GM18907 (cell line): ENCODE measurements around the gene KLKB1.
"Not testable (repeated sequence)": the region's sequence is repeated elsewhere in the genome, so short reads cannot be mapped to it uniquely, and the experiment has no call there.

ENCODE experiments used
- ATAC-seq: cut with Tn5 transposase; IDR thresholded peaks from one replicate; pipeline ENCODE4 v1.9.1; 2021; ENCODE audit warnings: mild to moderate bottlenecking, moderate library complexity; ENCODE audit not compliant: unreplicated experiment

Gene KLKB1

DNA sequence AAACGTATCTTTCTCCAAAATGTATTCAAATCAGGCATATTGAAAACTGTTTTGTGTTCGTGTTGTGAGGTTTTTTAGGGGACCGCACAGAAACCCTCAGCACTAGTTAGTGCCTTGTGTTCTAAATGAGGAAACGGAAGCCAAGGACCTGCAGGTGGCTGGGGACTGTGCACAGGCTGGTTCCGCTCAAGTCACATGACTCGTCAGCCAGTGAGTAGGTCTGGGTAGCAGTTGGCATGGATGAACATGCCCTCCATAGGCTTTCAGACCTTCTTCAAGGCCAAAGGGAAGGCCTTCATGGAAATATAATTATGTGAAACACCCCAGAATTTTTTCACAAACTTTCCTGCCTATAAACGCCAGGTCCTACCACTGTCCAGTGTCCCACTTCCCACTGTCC, 37.4 kb downstream of the KLKB1 start:
- ATAC-seq = no peak

DNA sequence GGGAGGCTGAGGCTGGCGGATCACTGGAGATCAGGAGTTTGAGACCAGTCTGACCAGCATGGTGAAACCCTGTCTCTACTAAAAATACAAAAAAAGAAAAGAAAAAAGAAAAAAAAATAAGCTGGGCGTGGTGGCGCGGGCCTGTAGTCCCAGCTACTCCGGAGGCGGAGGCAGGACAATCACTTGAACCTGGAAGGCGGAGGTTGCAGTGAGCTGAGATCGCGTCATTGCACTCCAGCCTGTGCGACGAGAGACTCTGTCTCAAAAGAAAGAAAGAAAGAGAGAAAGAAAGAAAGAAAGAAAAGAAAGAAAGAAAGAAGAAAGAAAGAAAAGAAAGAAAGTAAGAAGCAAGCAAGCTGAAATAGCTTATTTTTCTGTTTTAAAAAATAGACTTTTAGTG, 37.9 kb downstream of the KLKB1 start:
- ATAC-seq = not testable (repeated sequence)

DNA sequence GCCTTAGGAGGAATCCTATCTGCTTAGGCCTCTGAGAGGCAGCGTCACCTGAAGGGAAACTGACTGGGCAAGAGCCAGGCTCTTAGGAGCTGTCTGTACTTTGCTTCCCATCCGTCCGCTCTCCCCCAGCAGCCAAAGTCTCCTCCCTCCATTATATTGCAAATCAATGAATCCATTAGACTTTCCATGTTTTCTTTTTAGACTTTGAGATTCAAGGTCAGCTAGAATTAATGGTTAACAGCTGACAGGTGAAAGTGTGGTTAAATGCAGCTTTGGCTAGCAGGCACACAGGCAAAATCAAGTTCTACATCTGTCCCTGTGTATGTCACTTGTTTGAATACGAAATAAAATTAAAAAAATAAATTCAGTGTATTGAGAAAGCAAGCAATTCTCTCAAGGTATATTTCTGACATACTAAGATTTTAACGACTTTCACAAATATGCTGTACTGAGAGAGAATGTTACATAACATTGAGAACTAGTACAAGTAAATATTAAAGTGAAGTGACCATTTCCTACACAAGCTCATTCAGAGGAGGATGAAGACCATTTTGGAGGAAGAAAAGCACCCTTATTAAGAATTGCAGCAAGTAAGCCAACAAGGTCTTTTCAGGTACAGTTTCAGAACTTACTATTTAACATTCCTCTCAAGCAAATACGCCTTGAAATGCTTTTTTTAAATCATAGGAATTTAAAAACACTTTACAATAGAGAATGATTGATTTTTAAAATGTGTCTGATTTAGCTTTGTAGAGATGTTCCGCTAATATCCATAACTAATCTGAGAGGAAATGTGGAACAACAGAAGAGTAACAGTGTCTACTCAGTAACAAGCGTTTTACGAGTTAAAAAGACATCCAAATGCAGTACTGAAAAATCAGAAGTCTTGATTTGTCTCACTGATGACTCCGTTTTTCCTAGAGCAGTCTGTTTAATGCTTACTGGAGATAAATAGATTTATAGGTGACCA, 38.7 kb downstream of the KLKB1 start, which contains the start of gene F11:
Gene F11 (plus strand): TSS at position 507 of the 970 bp plus-strand sequence. CDS start 948 bp downstream, outside the sequence.
- ATAC-seq = no peak

DNA sequence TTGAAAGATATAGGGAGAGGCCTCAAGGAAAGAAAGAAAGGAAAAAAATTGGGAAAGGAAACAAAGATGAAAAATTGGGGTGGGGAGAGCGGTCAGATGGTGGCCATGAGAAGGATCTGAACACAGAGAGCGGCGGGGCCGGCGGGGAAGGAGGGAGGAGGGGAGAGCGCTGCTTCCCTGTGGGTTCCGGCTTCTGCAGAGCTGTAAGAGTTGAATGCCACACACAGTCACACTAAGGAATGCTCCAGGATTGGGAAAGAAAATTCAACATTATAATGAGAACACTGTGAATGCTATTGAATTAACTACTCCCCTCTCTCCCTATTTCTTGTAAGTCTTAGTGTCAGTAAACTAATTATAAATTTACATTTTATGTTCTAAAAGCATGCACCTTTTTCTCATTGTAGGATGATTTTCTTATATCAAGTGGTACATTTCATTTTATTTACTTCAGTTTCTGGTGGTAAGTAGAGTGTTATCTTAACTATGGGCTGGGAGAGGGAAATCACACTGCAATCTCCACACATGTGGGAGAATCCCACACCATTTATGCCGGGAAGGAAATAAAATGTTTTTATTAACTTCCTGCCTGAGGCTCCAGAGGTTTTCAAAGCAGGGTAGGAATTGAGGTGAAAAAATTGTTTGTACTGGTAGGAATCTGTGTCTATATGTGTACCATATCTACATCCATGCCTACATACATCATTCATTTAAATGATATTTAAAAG, 39.6 kb downstream of the KLKB1 start:
- ATAC-seq = no peak

DNA sequence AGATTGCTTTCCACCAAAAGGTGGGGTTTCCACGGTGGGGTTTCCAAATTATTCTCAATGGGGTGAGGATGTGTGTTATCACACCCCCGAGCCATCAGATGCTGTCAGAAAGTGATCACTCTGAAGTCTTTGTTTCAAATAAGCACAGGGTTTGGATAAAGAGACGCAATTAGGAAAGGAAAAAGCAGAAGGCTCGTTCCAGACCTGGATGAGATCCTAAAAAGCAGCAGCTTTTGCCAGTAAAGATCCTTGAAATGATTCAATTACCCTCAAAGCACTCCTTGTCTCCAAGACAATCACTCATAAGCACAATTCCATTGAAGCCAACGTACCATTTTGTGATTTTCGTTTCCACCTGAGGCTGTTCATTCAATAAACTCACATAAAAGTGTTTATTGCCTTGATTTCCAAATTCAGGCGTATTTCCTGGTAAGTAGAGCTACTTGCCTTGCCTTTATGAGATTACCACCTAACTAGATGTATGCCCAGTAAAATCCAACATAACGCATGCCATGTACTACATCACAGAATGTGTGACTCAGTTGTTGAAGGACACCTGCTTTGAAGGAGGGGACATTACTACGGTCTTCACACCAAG, 43.9 kb downstream of the KLKB1 start:
- ATAC-seq = no peak

DNA sequence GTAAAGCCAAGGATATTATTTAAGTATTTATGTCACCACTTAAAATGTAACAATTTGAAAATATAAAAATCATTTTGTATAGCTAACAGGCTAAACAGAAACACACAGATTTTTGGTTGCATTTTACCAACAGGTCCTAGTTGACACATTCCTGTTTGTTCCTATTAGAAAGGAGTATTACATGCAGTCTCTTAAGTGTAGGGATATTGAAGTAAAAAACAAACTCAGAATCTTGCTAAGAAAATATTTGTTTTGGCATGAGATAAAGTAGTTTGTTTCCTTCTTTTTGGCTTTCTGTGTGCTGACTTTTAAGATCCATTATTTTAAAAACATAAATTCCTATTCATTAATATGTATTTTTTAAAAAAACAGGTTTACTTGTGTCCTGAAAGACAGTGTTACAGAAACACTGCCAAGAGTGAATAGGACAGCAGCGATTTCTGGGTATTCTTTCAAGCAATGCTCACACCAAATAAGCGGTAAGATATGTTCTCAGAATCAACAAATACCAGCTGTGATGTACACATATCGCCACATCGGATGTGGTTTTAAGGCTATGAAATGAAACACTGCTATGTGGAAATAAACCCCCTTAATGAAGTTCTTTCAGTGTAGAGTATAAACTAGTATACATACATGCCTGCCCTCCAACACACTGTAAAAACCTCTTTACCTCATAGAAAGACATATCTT, 45.5 kb downstream of the KLKB1 start:
- no peak for ATAC-seq

DNA sequence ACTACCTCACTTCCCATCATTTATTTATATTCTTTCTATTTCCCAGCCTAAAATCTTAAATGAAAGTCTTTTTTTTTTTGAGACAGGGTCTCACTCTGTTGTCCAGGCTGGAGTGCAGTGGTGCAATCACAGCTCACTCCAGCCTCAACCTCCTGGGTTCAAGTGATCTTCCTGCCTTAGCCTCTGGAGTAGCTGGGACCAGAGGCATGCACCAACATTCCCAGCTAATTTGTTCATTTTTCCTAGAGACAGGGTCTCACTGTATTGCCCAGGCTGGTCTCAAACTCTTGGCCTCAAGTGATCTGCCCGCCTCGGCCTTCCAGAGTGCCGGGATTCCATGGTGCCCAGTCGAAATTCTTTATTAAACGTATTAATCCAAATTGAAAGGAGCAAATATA, 46.1 kb downstream of the KLKB1 start:
- not testable (repeated sequence) for ATAC-seq

DNA sequence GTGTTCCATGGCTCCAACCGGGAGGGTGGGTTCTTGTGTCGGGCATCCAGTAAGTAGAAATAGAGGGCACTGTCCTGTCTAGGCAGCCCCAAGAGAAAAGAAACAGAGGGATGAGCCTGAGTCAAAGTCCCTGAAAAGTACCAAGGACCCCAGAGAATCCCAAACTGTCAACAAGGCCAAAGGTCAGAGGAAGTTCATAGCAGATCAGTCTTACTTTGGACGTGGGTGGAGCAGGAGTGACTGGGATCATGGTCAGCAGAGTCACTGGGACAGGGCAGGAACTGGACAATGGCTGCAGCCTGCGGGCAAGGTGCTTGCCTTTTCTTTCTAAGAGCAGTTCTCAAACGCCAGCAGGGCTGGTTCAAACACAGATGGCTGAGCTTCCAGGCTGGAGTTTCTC, 56.0 kb downstream of the KLKB1 start:
- no peak for ATAC-seq

DNA sequence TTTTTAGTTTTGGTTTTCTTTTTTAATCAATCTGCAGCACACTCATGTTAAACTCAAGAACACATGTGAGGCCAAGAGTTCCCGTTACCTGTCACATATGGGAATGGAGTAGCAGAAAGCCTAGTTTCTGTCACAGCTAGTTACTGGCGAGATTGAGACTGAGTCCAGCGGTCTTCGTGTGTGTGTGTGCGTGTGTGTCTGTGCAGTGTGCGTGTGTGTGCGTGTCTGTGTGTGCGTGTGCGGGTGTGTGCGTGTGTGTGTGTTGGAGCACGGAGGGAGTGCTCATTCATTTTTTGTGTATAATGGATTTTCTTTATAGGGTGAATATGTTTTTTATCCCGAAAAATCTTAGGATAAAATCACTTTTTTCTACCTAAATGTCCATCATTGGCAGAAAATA, 57.8 kb downstream of the KLKB1 start:
- ATAC-seq = no peak

DNA sequence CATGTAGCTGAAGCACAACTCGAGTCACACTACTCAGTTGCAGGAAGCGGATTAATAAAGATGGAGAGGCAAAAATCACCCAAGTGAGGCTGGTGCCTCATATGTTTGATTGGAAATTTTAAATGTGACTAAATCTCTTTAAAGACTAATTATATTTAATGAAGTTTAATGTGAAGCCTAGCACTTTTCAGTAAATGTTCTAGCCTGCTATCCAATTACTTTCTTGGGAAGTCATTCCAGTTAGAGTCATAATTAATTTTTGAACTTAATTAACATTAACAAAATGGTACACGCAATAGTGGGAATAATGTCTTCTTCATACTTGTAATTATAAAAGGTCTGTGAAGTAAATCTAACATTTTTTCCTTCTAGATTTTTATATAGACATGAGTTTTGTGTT, 59.3 kb downstream of the KLKB1 start:
- ATAC-seq = no peak

DNA sequence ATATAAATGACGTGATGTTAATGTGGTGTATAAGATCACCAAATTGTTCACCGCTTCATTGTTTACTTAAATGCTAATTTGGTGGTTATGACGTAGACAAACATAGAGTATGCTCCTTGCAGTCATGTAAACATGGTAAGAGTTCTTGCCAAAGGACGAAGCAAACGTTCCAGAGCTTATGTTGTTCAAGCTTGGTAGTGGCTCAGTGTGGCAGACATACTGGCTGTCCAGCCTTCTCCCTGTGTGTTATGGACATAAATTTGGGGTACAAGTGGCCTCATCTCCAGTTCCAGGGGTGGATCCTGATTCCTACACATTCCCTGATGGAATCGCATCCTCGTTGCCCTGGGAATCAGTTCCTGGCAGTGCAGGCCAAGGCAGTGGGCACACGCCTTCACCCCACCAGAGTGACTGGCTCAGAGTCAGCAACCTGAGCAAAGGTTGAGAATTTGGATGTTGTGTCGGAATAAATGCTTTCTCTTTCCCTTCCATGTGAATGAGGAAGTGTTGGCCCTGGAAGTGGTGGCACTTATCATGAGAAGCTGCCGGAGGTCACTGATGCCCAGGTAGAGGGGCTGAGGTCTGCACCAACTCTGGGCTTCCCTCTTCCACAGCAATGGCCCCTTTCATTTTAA, 64.1 kb downstream of the KLKB1 start:
- no peak for ATAC-seq

DNA sequence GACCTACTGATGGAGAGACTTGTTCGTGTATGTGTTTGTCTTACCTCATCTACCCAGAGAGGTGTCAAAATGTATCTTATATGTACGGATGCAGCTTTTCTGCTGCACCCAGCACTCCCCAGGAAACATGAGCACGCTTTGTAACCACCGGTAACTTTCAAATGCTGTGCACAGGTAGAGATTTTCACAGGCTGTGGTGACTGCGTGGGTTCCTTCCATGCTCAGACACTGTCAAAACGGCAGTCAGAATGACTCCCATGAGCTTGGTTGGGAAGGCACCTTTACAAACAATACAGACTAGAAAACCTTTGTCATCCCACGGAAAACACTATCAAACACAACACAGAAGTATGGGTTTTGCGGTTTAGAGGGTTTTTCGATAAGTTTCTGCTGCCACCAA, 66.9 kb downstream of the KLKB1 start:
- ATAC-seq = no peak

DNA sequence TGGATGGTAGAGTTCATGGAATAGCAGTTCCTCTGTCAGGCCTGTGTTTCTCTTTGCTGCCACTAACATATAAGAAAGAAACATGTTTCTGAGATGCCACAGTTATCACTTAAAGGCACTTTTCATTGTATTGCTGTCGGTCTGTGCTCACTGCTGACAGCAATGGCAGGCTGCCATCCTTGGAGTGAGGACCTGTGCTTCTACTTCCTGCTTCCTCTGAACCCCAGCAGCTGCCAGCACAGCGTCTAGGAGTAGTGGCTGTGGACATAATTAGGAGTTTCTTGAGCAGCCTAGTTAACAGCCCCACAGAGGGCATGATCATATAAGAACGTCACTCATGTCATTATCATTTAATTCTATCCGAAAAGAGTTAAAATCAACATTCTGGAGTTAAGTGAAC, 69.2 kb downstream of the KLKB1 start:
- ATAC-seq = no peak

DNA sequence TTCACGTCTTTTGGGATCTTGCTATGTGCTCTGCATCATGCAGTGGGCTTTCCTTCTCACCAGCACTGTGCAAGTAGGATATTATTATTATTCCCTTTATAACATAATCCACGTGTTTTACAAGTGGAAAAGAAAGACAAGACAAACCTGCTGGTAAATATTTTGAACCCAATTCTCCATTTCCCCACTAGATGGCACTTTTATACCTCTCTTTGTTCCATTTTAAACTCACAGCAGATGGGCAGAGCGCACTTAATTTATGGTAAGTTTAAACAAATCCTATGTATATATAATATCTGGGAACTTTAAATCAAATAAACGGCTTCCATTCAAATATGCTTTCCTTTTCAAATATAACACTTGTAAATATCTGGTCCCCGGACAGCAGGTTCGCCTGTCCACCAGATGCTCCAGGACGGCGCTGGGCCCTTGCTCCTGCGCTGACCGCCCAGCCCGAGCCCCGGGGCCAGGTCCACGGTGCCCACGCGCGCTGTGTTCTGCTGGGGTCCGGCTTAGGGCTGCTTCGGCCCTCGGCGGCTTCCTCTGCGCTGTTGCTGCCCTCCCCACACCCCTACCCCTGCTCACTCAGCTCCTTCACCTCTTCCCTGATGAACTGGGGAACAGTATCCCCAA, 69.8 kb downstream of the KLKB1 start:
- no peak for ATAC-seq

DNA sequence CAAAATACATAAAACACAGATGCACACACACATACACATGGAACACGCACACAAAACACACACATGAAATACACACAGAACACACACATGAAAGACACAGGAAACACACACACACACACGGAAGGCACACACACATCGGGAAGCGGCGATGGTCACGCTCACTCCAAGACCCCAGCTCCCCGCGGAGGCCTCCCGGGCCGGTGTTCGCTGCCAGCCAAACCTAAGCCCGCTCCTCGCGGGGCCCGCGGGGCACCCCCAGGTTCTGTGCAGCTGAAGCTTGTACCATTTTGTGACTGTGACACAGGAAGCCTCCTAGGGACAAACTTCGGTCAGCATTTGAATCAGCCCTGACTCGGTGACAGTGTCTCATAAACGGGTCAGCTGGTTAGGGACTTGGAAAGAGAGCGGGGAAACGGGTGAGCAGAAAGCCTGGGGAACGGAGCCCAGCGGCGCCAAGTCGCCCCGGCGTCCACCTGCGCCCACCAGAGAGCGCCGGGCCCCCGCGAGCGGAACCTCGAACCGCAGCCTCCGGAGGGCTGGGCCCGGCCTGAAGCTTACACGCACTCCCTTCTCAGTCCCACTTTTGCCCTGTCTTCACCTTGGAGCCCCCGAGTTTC, 70.8 kb downstream of the KLKB1 start:
- ATAC-seq = no peak

DNA sequence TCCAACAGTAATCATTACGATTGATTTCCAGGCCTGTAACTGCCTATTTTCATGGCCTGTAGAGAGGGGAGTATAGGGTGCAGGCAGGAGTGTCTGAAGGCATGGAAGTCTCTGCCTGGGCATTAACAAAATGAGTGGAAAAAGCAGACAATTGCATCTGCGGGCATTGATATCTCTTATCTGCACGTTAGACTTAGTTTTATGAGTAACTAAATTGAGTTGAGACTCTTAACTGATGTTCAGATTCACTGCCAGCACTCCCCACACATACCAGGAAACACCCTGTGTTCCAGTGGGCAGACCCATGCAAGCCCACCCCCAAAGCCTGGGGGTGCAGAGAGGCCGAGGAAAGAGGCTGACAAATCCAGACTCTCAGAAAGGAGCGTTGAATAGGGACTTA, 72.0 kb downstream of the KLKB1 start:
- ATAC-seq = no peak

DNA sequence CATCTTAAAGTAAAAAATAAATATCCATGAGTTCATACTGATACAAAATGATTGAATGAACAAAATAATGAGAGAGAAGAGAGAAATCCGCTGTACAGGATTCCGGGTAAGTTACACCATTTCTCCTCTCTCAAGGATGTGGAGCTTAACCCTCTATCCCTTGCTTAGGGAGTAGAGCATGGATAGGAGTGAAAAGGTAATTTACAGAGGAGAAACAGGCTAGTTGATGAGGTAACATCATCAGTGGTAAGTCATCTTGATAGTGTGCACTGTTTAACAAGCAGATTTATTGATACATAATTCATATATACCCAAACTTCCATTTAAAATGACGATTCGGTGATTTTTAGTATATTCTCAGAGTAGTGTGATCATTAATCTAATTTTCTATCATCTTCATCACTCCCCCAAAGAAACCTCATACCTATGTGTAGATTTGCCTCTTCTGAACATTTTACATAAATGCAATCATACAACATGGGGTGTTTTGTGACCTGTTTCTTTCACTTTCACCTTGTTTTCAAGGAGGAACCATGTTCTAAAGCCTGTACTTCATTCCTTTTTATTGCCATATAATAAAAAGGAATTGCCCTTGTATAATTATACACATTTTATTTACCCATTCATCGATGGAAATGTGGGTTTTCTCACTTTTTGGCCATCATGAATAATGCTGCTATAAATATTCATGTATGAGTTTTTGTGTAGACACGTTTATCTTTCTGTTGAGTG, 73.5 kb downstream of the KLKB1 start:
- ATAC-seq = no peak

DNA sequence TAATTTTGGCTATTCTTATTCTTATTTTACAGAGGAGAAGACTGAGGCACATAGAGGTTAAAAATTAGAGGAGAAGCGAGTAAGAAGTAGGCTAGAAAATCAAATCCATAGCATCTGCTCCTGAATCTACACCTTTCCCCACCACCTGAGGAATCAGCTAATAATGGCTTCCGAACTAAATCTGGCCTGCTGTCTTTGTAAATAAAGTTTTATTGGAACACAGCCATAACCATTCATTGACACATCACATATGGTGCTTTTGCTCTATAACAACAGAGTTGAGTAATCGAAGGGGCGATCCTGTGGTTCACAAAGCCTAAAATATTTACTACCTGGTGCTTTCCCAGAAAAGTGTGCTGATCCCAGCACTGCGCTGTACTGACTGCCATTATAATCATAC, 76.9 kb downstream of the KLKB1 start:
- no peak for ATAC-seq
